ENCODE data around the gene PTPRG.

DNA sequence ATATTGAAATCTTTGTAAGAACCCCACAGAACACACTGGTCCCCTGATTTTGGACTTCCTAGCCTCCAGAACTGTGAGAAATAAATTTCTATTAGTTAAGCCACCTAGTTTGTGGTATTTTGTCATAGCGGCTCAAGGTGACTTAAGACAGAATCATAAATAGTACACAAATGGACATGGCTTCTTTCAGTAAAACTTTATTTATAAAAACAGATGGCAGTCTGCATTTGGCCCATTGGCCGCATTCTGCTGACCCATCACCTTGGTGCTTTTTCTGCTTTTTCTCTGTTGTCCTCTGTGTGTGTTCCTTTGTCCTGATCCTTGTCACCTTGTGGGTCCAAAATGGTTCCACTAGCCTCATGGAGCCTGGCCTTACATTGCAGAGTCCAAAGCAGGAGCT is 363.6 kb downstream of the PTPRG start:
- TF ChIP-seq, protein P1, sequence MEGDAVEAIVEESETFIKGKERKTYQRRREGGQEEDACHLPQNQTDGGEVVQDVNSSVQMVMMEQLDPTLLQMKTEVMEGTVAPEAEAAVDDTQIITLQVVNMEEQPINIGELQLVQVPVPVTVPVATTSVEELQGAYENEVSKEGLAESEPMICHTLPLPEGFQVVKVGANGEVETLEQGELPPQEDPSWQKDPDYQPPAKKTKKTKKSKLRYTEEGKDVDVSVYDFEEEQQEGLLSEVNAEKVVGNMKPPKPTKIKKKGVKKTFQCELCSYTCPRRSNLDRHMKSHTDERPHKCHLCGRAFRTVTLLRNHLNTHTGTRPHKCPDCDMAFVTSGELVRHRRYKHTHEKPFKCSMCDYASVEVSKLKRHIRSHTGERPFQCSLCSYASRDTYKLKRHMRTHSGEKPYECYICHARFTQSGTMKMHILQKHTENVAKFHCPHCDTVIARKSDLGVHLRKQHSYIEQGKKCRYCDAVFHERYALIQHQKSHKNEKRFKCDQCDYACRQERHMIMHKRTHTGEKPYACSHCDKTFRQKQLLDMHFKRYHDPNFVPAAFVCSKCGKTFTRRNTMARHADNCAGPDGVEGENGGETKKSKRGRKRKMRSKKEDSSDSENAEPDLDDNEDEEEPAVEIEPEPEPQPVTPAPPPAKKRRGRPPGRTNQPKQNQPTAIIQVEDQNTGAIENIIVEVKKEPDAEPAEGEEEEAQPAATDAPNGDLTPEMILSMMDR (conservative IDR thresholded peaks at IDR 0.05; ENCODE audit: low read depth, low read length) = no peak
- TF ChIP-seq EZH2 (IDR thresholded peaks at IDR 0.05; ENCODE audit: low read length, unreplicated experiment) (no peak), EZH2phosphoT487 (IDR thresholded peaks at IDR 0.05; ENCODE audit: borderline replicate concordance, low read length) (no peak)

All from PC-3 (cell line).